DOHH2 (cell line): ENCODE measurements around the gene MYO1B.

Source experiments
- CTCF ChIP-seq: fragments of 200-600 bp; sonication (generic); IDR thresholded peaks from one replicate; pipeline ENCODE4 v1.5.1; 2014; ENCODE audit warnings: antibody characterized with exemption, mild to moderate bottlenecking, low read depth, low read length; ENCODE audit not compliant: poor library complexity, severe bottlenecking
- EZH2phosphoT487 ChIP-seq: fragments of 200-600 bp; sonication (generic); IDR thresholded peaks from 2 replicates; pipeline ENCODE4 v1.6.1; 2017; ENCODE audit warnings: borderline replicate concordance, mild to moderate bottlenecking, antibody characterized with exemption, low read length, moderate library complexity, mixed read lengths

DNA sequence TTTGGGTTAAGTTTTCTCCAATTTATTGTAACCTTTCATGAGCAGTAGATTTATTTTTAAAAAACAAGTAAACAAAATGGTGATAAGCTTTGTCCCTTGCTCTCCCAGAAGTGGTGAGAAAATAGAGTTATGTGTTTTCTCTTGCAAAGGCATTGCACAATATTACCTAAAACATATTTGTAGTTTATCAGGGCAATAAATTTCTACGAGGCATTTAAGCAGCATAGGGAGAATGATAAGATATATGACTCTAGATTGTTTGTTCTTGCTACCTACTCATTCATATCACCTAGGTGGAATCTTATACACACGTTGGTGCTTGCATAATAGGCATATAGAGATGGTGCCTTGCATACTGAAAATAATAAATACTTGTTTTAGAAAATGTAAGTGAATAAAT is 201.7 kb downstream of the MYO1B start:
- TF ChIP-seq CTCF: no peak
- no peak for TF ChIP-seq EZH2phosphoT487
